ENCODE measurements around the gene NGB.

GRCh38 chr14:77314539-77315457, 43.8 kb upstream of the NGB start:
- TF ChIP-seq CTCF (IDR thresholded peaks at IDR 0.05; ENCODE audit: control extremely low read depth in 1 of 3, insufficient read depth in 1 of 3, low read depth in 1 of 3, low read length in 3 of 3) (no peak), TAF1 (IDR thresholded peaks at IDR 0.05; ENCODE audit: low read depth, low read length) (no peak), SP1 (IDR thresholded peaks at IDR 0.05; ENCODE audit: low read depth, low read length) (no peak), POLR2A (IDR thresholded peaks at IDR 0.05; ENCODE audit: control extremely low read depth in 1 of 2, low read depth in 2 of 2, low read length in 2 of 2) (no peak)

Data from H1 (cell line).